Ovary (tissue), 3 donors: Measurements from ENCODE around the gene NEDD4.

Source experiments
- CTCF ChIP-seq, 3 donors: fragments of 450-650 bp in 2 of 3; fragments of 200-600 bp in 1 of 3; IDR thresholded peaks; one replicate each; pipeline versions ENCODE4 v1.5.1 to v1.8.0; 2016 to 2022; ENCODE audit warnings: antibody characterized with exemption in 3 of 3, mild to moderate bottlenecking in 1 of 3
- EP300 ChIP-seq: sonication (generic); formaldehyde crosslinking; IDR thresholded peaks from one replicate; pipeline ENCODE4 v1.6.1; 2017; ENCODE audit warnings: antibody characterized with exemption
- donor health status: DM: no; HTN: no; CAD: no.

DNA sequence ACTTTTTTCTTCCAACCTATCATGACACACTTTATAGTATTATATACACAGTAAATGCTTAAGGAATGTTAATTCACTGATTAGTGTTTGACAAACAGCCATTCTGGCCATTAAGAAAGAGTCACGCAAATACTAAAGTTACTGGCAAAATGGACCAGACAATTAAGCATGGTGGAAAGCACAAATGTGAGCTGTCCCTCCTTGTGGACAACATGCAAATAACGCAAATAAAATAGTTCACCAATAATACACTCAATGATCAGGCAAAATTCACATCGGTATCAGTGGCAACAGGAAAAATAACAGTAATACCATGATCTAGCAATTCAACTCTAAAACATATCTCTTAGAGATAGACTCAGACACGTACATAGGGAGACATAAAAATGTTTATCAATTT is 71.7 kb downstream of the NEDD4 start:
- TF ChIP-seq EP300 (no peak), CTCF (IDR thresholded peaks at IDR 0.05) (no peak)
